SK-N-SH (cell line): ENCODE data around the gene KCNAB1.

ENCODE experiments used
- CTCF ChIP-seq: fragments of 200-600 bp; sonication (generic); IDR thresholded peaks from 2 replicates; pipeline ENCODE4 v1.6.1; 2017; ENCODE audit warnings: antibody characterized with exemption, mild to moderate bottlenecking, moderate library complexity
- ELF1 ChIP-seq: IDR thresholded peaks from 2 replicates; pipeline ENCODE4 v1.4.0; 2012
- EP300 ChIP-seq, 2 experiments: IDR thresholded peaks; 2 replicates each; pipeline versions ENCODE4 v1.4.0 to v1.6.1; 2012; ENCODE audit warnings: borderline replicate concordance in 1 of 2, low read depth in 1 of 2, low read length in 1 of 2
- GATA2 ChIP-seq: sonication (generic); formaldehyde crosslinking; IDR thresholded peaks from 2 replicates; pipeline ENCODE4 v1.5.0; 2020; ENCODE audit warnings: mild to moderate bottlenecking, missing genetic modification reagents
- MAX ChIP-seq: IDR thresholded peaks from 2 replicates; pipeline ENCODE4 v1.4.0; 2012; ENCODE audit warnings: low read depth
- NRF1 ChIP-seq: IDR thresholded peaks from 2 replicates; pipeline ENCODE4 v1.6.1; 2012; ENCODE audit warnings: low read depth, mild to moderate bottlenecking, low read length
- PBX3 ChIP-seq: IDR thresholded peaks from 2 replicates; pipeline ENCODE4; 2012
- RCOR1 ChIP-seq: fragments of 150-350 bp; IDR thresholded peaks from 2 replicates; pipeline ENCODE4 v1.6.1; 2017; ENCODE audit warnings: antibody characterized with exemption, low read length
- SIN3A ChIP-seq: IDR thresholded peaks from 2 replicates; pipeline ENCODE4 v1.6.1; 2012; ENCODE audit warnings: low read depth, mild to moderate bottlenecking, low read length, moderate library complexity, borderline replicate concordance
- SMC3 ChIP-seq: IDR thresholded peaks from 2 replicates; pipeline ENCODE4 v1.6.1; 2012; ENCODE audit warnings: low read depth, low read length, improper control_type of control experiment
- TCF12 ChIP-seq: IDR thresholded peaks from 2 replicates; pipeline ENCODE4 v1.4.0; 2012
- TEAD4 ChIP-seq: IDR thresholded peaks from 2 replicates; pipeline ENCODE4 v1.4.0; 2012; ENCODE audit warnings: mild to moderate bottlenecking, borderline replicate concordance; ENCODE audit not compliant: insufficient read depth
- ZBTB33 ChIP-seq: IDR thresholded peaks from 2 replicates; pipeline ENCODE4 v1.4.0; 2012; ENCODE audit warnings: low read depth, borderline replicate concordance

GRCh38 chr3:156519758-156520162, 399.4 kb downstream of the KCNAB1 start:
- TF ChIP-seq PBX3 (no peak), RCOR1 (no peak), CTCF (no peak), TEAD4 (no peak), ELF1 (no peak), ZBTB33 (no peak), SIN3A (no peak), TCF12 (no peak), MAX (no peak), EP300 (IDR thresholded peaks at IDR 0.05; ENCODE audit: borderline replicate concordance in 1 of 2, low read depth in 1 of 2, low read length in 1 of 2) (no peak), SMC3 (no peak), GATA2 (no peak), NRF1 (no peak)
